ENCODE measurements around the gene MRAS.
"Not testable (repeated sequence)": the region's sequence is repeated elsewhere in the genome, so short reads cannot be mapped to it uniquely, and the experiment has no call there.

MRAS gene

DNA sequence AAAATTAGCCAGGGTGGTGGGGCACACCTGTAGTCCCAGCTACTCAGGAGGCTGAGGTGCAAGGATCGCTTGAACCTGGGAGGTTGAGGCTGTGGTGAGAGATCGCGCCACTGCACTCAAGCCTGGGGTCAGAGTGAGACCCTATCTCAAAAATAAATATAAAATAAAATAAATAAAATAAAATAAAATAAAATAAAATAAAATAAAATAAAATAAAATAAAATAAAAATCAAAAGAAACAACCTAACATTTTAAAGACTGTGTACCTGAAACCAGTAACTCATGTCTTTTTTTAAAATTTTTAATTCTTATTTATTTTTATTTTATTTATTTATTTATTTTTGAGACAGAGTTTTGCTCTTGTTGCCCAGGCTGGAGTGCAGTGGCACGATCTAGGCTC, 78.4 kb downstream of the MRAS start:
- FAIRE-seq: not testable (repeated sequence)

- FAIRE-seq: no peak
Observed at GRCh38 chr3:138429665-138430064, 81.3 kb downstream of the MRAS start.

GRCh38 chr3:138432576-138433240, 84.3 kb downstream of the MRAS start:
- no peak for FAIRE-seq

DNA sequence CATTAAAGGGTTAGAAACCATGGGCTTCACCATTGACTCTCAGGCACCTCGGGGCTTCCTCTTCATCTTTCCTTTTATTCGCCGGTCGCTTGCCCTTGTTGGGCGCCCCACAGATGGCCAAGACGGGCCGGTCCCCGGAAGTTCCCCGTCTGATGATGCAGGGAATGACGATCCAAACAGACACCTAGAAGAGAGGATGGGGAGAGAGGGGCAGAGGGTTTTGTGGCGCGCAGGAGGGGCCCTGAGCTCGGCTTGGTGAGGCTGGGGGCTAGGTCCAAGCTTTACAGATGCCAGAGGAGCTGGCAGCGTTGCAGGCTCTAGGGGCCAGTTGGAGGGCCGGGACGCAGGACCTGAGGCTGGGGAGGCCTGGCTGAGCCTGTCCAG, 85.5 kb downstream of the MRAS start:
- FAIRE-seq: no peak

- no peak for FAIRE-seq
Observed at GRCh38 chr3:138434276-138434874, 86.0 kb downstream of the MRAS start, which contains the start of gene ESYT3. TSS of gene ESYT3 (plus strand) at chr3:138434616. CDS start at chr3:138434799, 183 bp downstream.

- no peak for FAIRE-seq
Observed at GRCh38 chr3:138434875-138435772, 86.7 kb downstream of the MRAS start.

GRCh38 chr3:138435840-138436239, 87.5 kb downstream of the MRAS start:
- no peak for FAIRE-seq

DNA sequence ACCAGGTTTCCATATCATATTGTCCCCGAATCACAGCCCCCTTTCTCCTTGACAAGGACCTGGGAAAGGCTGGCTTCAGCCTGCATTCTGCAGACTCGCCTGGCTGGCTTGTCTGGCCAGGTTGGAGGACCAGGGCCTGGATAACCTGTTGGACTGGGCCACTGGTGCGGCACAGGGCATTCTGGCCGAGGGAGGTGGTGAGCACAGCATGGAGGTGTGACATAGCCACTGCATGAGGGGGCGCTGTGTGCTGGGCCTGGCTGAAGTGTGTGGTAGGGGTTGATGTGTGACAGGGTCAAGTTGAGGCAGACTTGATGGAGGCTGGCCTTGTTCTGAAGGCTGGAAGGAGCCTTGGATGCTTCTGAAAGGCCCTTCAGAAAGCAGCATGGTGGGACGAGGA, 88.9 kb downstream of the MRAS start:
- FAIRE-seq: no peak

DNA sequence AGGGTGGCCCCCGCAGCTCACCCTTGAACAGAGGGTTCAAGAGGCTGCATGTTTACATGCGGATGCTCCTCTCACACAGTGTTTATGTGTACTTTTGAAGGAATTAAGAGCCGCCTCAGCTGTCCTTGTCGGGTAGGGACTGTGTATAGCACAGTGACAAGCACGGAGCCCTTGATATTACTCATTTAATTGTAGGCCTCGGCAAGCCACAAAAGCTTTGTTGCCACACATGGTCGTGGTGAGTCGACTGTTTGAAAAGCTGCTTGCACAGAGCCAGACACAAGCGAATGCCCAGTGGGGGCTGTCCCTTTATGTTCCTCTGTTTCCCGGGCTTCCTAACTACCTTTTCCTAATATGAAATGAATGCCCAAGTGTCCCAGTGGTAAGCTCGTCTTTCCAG, 90.5 kb downstream of the MRAS start:
- no peak for FAIRE-seq

- FAIRE-seq: no peak
Observed at GRCh38 chr3:138439646-138440045, 91.3 kb downstream of the MRAS start.

GRCh38 chr3:138440121-138440521, 91.7 kb downstream of the MRAS start:
- no peak for FAIRE-seq

- no peak for FAIRE-seq
Observed at GRCh38 chr3:138440596-138440995, 92.2 kb downstream of the MRAS start.

DNA sequence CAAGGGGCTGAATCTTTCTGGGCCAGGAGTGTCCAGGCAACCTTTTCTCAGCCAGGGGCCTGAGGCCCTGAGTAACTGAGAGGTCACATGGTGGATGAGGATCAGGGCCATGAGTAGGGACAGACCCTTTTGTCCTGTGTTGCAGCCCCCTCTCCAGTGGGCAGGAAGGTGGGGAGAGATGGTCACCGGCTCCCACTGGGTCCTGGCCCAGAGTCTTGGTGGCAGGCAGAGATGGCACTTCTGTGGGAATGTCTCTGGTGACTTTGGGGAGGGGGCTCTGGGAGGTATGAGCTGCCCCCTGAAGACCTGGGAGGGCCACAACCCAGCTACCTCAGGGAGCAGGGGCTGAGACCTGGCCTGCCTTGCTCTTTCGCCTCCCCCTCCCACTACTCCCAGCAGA, 92.9 kb downstream of the MRAS start:
- no peak for FAIRE-seq

DNA sequence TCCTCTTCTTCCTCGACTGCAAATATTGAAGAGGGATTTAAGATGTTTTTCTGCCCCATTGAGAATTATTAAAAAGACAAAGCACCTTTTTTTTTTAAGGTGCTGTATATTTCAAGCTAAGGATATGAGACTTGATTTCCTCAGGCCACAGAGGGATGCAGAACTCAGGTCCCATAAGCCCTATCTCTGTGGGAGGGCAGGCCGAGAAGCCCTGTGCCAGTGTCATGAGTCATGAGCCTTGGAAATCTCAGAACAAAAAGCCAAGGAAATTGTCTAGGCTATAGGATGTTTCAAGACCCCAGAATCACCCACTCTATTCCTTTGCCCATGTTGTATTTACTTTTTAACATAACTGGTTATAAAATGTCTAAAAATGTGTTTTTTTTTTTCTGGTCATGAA, 93.4 kb downstream of the MRAS start:
- FAIRE-seq: no peak

DNA sequence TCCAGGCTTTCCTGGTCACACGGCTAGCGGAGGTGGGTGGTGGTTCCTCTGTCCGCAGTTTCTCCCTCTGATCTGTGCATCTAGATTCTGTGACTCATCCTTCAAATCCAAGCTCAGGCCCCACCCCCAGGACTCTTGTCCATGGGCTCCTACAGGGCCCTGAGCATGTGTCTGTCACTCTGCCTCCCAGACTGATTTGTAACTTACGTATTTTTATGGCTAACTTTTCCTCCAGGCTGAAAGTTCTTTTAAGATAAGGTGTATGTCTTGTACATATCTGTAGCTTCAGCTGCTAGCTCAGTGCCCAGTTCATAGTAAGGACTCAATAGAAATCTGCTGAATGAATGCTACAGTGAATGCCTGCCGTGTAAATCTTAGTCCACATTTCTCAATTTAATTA, 94.1 kb downstream of the MRAS start:
- FAIRE-seq: no peak

DNA sequence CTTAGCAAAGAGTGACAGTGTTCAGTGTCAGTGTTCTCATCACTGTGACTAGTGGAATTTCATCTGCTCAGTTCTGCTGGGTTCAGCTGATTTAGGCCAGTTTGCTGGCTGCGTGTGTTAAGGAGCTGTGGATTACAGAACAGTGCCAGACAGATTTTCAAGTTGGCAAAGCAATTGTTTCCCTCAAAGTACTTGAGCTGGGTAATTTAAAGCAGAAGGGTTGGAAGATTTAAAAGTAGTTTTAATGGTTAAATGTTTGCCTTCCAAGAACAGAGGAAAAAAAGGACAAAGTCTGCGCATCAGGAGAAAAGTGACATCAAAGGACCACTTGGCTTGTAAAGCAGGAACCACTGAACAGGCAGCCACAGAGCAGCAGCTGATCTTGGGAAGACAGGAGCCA, 94.7 kb downstream of the MRAS start:
- FAIRE-seq: no peak

- no peak for FAIRE-seq
Observed at GRCh38 chr3:138443521-138444503, 95.4 kb downstream of the MRAS start.

DNA sequence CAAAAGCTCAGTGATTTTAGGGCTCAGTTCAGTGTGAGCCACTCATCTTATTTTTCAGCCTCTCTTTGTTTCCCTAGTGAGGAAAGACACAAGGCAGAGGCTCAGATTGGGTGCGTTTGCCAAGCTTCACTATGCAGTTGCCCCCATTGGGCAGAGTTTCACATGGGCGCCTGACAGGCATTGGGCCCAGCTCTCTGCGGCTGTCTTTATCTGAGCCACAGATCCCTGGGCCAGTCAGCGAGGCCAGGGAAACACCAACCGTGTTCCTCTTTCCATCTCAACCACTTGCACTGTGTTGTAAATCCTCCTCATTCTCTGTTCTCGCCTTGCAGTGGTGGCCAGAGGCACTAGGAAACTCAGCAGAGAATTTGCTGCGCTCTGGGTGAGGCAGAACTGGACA, 96.9 kb downstream of the MRAS start:
- no peak for FAIRE-seq

- FAIRE-seq: no peak
Observed at GRCh38 chr3:138445654-138446053, 97.3 kb downstream of the MRAS start.

GRCh38 chr3:138448631-138449030, 100.3 kb downstream of the MRAS start:
- FAIRE-seq: no peak

DNA sequence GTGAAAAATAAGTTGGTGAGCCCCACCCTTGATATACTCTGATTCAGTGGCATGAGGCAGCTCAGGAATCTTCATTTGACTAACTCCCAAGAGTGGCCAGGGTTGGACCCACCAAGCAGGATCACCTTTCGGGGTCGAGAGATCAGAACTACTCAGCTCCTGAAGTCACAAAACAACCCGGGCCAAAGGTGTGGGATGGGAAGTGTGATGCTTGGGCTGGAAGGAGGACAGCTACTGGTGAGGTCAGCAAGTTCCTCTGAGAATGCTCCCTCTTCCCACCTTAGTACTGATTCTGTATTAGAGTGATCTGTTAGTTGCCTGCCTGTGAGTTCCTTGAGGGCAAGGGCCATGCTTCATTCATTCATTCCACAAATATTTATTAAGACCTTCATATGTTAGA, 101.1 kb downstream of the MRAS start:
- FAIRE-seq: no peak

DNA sequence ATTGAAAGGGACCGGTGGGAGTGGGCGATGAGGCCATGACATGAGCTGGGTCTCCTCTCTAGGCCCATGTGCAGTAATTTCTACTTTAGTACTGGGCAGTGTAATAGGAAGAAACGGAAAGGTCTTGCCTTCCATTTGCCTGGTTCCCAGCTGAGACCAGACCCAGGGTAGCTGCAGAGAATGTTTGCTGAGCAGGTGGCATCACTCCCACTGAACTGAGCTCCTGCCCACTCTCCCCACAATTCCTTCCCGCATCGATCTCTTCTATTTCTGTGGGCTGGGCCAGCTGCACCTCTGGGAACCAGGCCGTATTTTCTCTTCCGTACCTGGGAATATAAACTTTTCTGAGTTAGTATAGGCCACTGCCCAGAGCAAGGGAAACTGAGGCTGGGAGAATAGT, 101.8 kb downstream of the MRAS start:
- FAIRE-seq: no peak
